SK-N-MC (cell line): Measurements from ENCODE around the gene CDC42BPB.

Experiments used
- EZH2 ChIP-seq: fragments of 200-600 bp; sonication (generic); IDR thresholded peaks from one replicate; pipeline ENCODE4 v1.6.1; 2017; ENCODE audit warnings: antibody characterized with exemption
- FOXP2 ChIP-seq: optimal IDR thresholded peaks from 2 replicates; pipeline ENCODE3; 2011; ENCODE audit warnings: mild to moderate bottlenecking, moderate library complexity; ENCODE audit not compliant: insufficient read depth; ENCODE audit errors: extremely low read length, control extremely low read depth
- POLR2AphosphoS5 ChIP-seq: IDR thresholded peaks from 2 replicates; pipeline ENCODE4 v1.6.1; 2012; ENCODE audit warnings: mild to moderate bottlenecking, low read depth, low read length, borderline replicate concordance

DNA sequence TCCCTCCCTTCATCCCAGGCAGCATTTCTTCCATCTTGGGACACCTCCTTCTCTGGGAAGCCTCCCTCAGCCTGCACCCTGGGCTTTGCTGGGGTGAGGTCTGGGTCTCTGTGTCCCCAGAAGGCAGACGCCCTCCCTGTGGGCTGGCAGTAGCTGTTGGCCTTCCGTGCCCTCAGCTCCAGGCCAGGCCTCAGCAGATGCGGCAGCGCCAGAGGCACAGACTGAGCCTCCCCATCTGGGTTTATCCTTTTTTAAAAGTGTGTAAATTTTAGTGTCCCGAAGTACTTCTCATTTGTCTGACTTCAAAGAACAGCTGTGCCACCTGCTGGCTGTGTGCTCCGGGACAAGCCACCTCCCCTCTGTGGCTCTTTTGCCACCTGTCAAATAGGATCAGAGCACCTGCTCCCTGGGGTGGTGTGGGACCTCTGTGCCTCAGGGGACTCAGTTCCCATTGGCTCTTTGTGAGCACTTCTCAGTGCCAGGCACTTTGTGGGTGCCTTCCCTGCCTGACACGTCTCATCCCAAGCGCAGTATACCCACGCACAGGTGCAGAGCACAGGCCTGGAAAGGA, 48.3 kb upstream of the CDC42BPB start:
- TF ChIP-seq EZH2 (no peak), POLR2AphosphoS5 (no peak), FOXP2 (no peak)
